Suprapubic skin (tissue), 4 donors: ENCODE results near the gene CBX4.

ENCODE experiments used
- CTCF ChIP-seq, 2 donors: fragments of 200-600 bp in 1 of 2; fragments of 450-650 bp in 1 of 2; sonication (generic) in 1 of 2; IDR thresholded peaks; one replicate each; pipeline ENCODE4 v1.5.1; 2016 to 2019; ENCODE audit warnings: antibody characterized with exemption in 2 of 2, mild to moderate bottlenecking in 1 of 2, moderate library complexity in 1 of 2
- POLR2A ChIP-seq, 2 donors: fragments of 450-650 bp; IDR thresholded peaks; one replicate each; pipeline ENCODE4 v1.6.1; 2017; ENCODE audit warnings: antibody characterized with exemption in 2 of 2, mild to moderate bottlenecking in 2 of 2, moderate library complexity in 2 of 2
- POLR2AphosphoS5 ChIP-seq, 3 donors: sonication (generic); formaldehyde crosslinking; IDR thresholded peaks; one replicate each; pipeline ENCODE4 v1.6.1; 2017; ENCODE audit warnings: antibody characterized with exemption in 3 of 3

- TF ChIP-seq CTCF (IDR thresholded peaks at IDR 0.05) (no peak), POLR2A (IDR thresholded peaks at IDR 0.05) (no peak), POLR2AphosphoS5 (IDR thresholded peaks at IDR 0.05) (no peak)
Measured at GRCh38 chr17:79836972-79837887, 2.0 kb downstream of the CBX4 start.
